Left kidney (tissue), 8 donors: ENCODE results near the gene HSPB9. TPM values are rescaled to one million over a fixed set of nuclear protein-coding genes. Genes with fewer than 3 reads are reported as not detected.

ENCODE experiments used
- DNase-seq: peaks from one replicate; pipeline ENCODE4 v3.0.0-alpha.2; 2013
- long read RNA-seq, 8 donors: transcript quantifications; one replicate each; lab custom pipeline, GENCODE V29; 2026
- polyA plus RNA-seq: library from polyadenylated mRNA; unstranded; fragments of 120-200 nt; gene quantifications from one replicate; pipeline ENCODE4 v1.2.1, GENCODE V29; 2013; ENCODE audit not compliant: insufficient read length

The HSPB9 gene, protein sequence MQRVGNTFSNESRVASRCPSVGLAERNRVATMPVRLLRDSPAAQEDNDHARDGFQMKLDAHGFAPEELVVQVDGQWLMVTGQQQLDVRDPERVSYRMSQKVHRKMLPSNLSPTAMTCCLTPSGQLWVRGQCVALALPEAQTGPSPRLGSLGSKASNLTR
- polyA plus RNA-seq: 0.17 TPM
- long read RNA-seq, donor 1, partial matches to known transcripts: 0 of 1 reads
- long read RNA-seq, donor 1, other reads (novel, unspliced or antisense): 0 of 1 reads
- long read RNA-seq, donor 2: 0 reads
- long read RNA-seq, donor 3: 0 reads
- long read RNA-seq, donor 4, partial matches to known transcripts: 0 of 1 reads
- long read RNA-seq, donor 4, other reads (novel, unspliced or antisense): 0 of 1 reads
- long read RNA-seq, donor 5: 0 reads
- long read RNA-seq, donor 6, partial matches to known transcripts: 0 of 1 reads
- long read RNA-seq, donor 6, other reads (novel, unspliced or antisense): 0 of 1 reads
- long read RNA-seq, donor 7, partial matches to known transcripts: 0 of 1 reads
- long read RNA-seq, donor 7, other reads (novel, unspliced or antisense): 0 of 1 reads
- long read RNA-seq, donor 8, partial matches to known transcripts: 0 of 7 reads
- long read RNA-seq, donor 8, other reads (novel, unspliced or antisense): 7 of 7 reads

GRCh38 chr17:42122371-42123303, at the start of gene HSPB9:
HSPB9 (plus strand) TSS chr17:42122804; CDS start chr17:42122851, 47 bp downstream.
- no peak for DNase-seq

- no peak for DNase-seq
Observed at GRCh38 chr17:42075789-42076188, 46.8 kb upstream of the HSPB9 start.

DNA sequence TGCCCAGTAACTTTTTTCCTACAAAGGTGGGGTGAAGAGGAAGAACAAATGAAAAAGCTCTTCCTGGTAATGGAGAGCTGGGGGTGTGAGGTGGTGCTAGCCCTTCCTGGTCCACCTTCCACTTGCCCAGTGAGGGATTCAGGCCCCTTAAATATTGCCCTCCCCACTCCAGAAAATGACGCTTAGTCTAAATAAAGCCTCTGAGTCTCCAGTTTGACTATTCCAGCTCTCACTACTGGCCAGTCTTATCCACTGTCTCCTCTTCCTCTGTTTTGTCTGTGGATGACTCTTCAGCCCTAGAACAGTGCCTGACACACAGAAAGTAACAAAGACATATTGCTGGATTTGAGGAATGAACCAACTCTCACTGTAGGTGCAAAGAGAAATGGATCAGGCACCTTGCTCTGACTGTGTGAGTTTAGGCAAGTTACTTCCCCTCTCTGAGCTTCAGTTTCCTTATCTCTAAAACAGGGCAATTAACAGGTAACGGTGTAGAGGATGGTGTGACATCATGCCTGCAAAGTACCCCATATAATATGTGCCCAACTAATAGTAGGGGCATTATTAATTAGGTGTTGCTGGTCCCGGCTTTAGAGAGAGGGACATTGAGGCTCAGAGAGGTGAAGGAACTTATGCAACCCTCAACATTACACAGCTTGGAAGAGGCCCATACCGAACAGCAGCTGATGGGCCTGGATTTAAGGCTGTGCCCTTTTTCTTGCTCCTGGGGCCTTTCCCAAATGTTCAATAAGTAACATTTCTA, 45.6 kb upstream of the HSPB9 start:
- DNase-seq: no peak

DNA sequence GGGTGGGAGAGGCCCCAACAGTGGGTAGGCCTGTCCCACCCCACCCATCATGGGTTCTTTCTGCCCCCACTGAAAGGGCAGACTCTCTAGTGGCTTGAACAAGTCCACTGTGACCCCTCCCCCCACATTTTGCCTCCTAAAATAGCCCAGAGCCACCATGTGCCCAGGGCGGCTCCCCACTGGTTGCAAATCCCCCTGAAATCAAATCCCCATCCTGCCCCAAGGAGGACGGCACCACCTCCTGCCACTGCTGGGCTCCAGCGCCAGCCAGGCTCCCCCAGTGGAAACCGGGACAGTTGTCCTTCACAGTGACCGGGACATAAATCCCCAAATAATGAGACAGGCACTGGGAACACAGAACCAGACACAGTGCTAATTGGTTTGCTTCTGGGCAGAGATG, 44.8 kb upstream of the HSPB9 start:
- no peak for DNase-seq

DNA sequence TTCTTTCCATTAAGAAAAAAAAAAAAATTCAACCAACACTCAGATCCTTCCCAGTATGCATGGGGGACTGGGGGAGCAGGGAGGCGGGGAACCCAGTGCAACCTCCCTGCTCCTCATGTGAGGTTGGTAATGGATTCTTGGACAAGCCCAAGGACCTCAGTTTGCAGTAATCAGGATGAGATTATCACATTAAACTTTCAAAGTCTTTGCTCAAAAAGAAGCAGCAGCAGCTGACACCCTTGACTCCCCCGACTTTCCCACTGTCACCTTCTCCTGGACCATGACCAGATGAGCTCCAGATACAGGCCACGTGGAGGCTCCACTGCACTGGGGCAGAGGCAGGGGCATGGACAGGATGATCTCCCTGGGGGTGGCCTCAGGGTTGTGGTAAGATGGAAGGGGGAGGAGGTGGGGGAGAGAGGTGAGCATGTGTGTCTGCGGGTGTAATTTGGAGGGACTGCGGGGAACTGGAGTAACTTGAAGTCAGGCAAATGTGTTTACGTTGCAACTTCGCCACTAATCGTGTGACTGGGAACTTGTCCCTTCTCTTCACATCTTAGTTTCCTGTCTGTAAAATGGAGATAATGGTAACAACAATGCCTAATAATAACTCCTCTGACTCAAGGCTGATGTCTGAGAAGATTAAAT, 44.1 kb upstream of the HSPB9 start:
- no peak for DNase-seq

DNA sequence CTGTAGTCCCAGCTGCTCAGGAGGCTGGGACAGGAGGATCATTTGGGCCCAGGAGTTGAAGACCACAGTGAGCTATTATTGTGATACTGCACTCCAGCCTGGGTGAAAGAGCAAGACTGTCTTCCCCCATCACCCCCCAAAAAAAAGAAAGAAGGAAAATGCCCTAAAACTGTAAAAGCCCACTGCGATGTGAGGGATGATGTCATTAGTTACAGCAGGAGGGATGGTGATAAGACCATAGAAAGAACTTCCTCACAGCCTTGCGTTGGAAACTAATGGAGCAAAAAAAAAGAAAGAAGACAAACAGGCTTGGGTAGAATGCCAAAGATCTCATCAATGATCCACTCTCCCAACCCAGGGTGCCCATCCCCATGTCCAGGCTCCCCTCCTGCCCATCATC, 43.1 kb upstream of the HSPB9 start:
- no peak for DNase-seq

DNA sequence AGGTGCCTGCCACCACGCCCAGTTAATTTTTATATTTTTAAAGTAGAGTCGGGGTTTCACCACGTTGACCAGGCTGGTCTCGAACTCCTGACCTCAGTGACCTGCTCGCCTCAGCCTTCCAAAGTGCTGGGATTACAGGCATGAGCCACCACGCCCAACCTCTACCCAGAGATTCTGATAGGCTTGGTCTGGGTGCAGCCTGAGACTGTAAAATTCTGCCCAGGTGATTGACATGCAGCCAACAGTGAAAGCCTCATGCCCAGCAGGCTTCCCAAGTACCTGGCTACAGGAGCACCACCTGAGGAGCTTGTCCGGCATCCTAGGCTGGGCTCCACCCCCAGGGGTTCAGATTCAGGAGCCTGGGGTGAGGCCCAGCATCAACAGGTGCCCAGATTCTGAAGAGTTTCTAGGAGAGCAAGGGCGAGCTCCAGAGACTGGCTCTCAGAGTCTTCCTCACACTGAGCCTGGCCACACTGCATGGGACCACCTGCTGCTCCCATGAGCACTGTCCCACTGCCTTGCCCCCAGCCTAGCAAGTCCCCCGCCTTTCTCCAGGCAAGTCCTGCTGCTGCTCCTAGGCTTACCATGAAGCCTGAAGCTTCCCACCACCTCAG, 41.0 kb upstream of the HSPB9 start:
- no peak for DNase-seq

- no peak for DNase-seq
Observed at GRCh38 chr17:42087042-42087701, 35.4 kb upstream of the HSPB9 start.

GRCh38 chr17:42087736-42088705, 34.6 kb upstream of the HSPB9 start:
- no peak for DNase-seq

GRCh38 chr17:42088736-42089135, 33.9 kb upstream of the HSPB9 start:
- DNase-seq: no peak

GRCh38 chr17:42090964-42091790, 31.4 kb upstream of the HSPB9 start:
- DNase-seq: no peak

DNA sequence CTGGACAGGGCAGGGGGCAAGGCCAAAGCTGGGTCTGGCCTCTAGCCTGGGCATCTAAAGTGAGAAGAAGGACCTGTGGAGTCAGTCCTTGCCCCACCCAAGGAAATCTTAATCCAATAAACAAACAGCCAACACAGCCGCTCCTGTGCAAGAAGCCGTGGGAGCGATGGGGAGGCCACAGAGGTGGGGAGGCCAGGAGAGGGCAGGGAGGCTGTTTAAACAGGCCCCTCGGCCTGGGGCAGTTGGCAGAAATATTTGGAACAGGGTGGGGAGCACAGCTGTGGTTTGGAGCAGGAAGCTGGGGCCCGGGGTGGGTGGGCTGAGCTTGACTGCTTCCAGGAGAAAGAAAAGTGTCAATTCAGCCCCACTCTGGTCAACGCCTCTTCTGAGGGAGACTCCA, 29.7 kb upstream of the HSPB9 start:
- DNase-seq: no peak

DNA sequence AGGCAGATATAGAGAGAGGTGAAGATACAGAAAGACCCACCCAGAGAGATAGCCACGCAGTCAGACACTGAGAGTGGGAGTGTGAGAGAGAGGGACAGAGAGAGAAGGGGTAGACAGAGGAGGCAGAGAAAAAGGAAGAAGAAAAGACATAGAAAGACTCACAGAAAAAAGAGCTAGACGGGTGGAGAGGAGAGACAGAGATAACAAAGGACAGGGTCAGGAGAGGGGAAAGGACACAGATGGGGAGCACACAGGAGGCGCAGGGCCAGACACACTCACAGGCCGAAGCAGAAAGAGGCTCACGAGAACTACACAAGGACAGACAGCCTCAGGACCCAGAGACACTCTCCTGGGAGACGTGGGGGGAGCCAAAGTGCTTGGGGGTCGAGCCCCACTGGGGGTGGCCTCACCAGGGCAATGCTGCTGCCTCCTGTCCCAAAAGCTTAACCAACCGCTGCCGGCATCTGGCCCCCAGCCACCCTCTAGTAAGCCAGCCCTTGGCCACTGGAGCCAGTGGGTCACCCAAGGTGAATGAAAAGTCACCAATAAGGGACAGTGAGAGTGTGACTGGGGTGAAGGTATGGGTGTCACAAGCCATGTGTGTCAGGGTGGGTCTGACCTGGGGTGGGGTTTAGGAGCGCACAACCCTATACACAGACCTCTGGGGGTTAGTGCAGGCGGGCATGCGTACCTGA, 28.1 kb upstream of the HSPB9 start:
- DNase-seq: no peak

GRCh38 chr17:42096360-42097111, 26.1 kb upstream of the HSPB9 start:
- no peak for DNase-seq

GRCh38 chr17:42097691-42098631, 24.6 kb upstream of the HSPB9 start, which contains the start of gene ZNF385C:
ZNF385C (minus strand) TSS chr17:42098473; CDS start chr17:42063056, 35,417 bp downstream.
- DNase-seq: no peak
